ENCODE results near the gene MLIP.
"Not testable (repeated sequence)": the region's sequence is repeated elsewhere in the genome, so short reads cannot be mapped to it uniquely, and the experiment has no call there.

Gene MLIP

DNA sequence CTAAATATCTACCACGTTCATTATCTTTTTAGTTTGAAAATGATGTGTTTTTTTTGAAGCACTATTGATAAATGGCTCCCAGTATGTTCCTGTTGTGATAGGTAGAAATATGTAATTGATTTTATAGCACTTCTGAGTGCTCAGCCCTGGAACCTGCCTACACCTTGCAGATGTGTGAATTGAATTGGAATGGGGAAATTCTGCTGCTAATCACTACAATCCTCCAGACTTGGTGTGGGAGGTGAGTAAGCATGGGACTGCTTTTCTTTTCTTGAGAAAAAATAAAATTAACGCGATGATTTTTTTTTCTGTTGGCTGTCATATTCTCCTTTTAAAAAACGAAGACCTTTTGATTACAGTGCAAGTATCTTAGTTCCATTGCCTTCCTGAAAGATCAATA lies 37.1 kb upstream of the MLIP start:
- no peaks in the 10 kb centered on the region for H3K4me1 ChIP-seq (ENCODE audit: insufficient read depth, insufficient read length)
- no peaks in the 10 kb centered on the region for H3K36me3 ChIP-seq (ENCODE audit: insufficient read depth, insufficient read length, low read length)
- no peak overlapping the region for H3K9ac ChIP-seq (ENCODE audit: insufficient read length, low read depth)
- no peak for TF ChIP-seq SUZ12 (IDR thresholded peaks at IDR 0.05; ENCODE audit: extremely low read depth, insufficient read depth, insufficient read length)
- TF ChIP-seq ZNF274 (IDR thresholded peaks at IDR 0.05; ENCODE audit: low read depth, low read length), result no peak
- TF ChIP-seq YY1 (IDR thresholded peaks at IDR 0.05; ENCODE audit: insufficient read depth, insufficient read length), result no peak
- no peak for DNase-seq (ENCODE audit: low read depth, low spot score)
- no peaks in the 10 kb centered on the region for H3K9me3 ChIP-seq (ENCODE audit: insufficient read depth, low read length)
- no peak overlapping the region for H3K4me3 ChIP-seq (ENCODE audit: insufficient read length, low read depth)
- H3K27me3 ChIP-seq (ENCODE audit: insufficient read depth, insufficient read length), result no peaks in the 10 kb centered on the region

DNA sequence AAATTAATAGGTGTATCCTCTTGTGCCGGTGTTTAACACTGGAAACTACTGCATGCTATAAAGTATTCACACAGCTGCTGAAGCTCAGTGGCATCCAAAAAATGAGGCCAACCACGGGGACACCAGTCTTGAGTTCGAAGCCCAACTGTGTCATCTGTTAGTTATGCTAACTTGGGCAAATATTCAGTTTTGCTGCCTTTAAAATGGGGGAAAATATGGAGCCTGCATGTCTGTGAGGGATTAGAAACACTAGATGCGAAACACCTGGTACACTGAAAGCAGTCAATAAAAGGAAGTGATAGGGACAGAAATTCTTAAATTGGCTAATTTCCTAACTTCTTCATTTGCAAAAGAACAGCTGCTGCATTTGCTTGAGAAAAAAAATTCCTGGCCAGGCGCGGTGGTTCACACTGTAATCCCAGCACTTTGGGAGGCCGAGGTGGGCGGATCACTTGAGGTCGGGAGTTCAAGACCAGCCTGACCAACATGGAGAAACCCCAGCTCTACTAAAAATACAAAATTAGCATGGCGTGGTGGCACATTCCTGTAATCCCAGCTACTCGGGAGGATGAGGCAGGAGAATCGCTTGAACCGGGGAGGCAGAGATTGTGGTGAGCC lies 36.6 kb upstream of the MLIP start:
- Histone ChIP-seq H3K4me3 (ENCODE audit: insufficient read length, low read depth) (no peak overlapping the region), H3K4me1 (ENCODE audit: insufficient read depth, insufficient read length) (no peaks in the 10 kb centered on the region), H3K27me3 (ENCODE audit: insufficient read depth, insufficient read length) (no peaks in the 10 kb centered on the region), H3K36me3 (ENCODE audit: insufficient read depth, insufficient read length, low read length) (no peaks in the 10 kb centered on the region), H3K9ac (ENCODE audit: insufficient read length, low read depth) (no peak overlapping the region), H3K9me3 (ENCODE audit: insufficient read depth, low read length) (no peaks in the 10 kb centered on the region)
- TF ChIP-seq SUZ12 (IDR thresholded peaks at IDR 0.05; ENCODE audit: extremely low read depth, insufficient read depth, insufficient read length) (no peak), YY1 (IDR thresholded peaks at IDR 0.05; ENCODE audit: insufficient read depth, insufficient read length) (no peak)
- DNase-seq (ENCODE audit: low read depth, low spot score), result no peak

DNA sequence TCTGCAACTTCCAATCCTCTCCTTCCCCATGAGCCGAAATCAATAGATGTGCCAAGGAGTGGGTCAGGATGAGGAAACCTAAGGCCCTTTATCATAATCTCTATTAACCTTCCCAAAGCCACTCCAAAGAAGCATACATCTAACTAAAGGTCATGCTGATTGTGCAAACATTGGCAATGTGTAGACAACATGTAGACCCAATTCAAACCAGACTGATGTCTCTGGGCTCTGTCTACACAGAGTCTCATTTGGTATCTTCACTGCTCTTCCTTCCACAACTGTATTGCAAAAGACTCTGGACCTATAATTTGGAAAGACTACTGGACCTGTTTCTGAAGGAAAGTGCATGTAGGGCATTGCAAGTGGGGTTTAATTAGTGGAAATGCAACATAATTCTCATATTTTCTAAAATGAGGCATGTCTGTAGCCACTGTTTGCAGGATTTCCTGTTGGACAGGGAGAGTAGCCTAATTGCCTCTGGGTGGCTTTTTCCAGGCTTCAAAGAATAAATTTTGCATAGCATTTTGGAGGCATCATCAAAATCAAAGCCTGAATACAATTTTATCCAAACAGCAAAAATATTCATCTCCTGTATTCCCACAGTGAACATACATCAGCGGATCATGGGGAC lies 35.0 kb upstream of the MLIP start:
- no peak overlapping the region for H3K9ac ChIP-seq (ENCODE audit: insufficient read length, low read depth)
- no peaks in the 10 kb centered on the region for H3K4me1 ChIP-seq (ENCODE audit: insufficient read depth, insufficient read length)
- no peaks in the 10 kb centered on the region for H3K27me3 ChIP-seq (ENCODE audit: insufficient read depth, insufficient read length)
- H3K9me3 ChIP-seq (ENCODE audit: insufficient read depth, low read length), result no peaks in the 10 kb centered on the region
- TF ChIP-seq ZNF274 (IDR thresholded peaks at IDR 0.05; ENCODE audit: low read depth, low read length), result no peak
- no peak for TF ChIP-seq YY1 (IDR thresholded peaks at IDR 0.05; ENCODE audit: insufficient read depth, insufficient read length)
- DNase-seq (ENCODE audit: low read depth, low spot score), result no peak
- H3K36me3 ChIP-seq (ENCODE audit: insufficient read depth, insufficient read length, low read length), result no peaks in the 10 kb centered on the region
- H3K4me3 ChIP-seq (ENCODE audit: insufficient read length, low read depth), result no peak overlapping the region

DNA sequence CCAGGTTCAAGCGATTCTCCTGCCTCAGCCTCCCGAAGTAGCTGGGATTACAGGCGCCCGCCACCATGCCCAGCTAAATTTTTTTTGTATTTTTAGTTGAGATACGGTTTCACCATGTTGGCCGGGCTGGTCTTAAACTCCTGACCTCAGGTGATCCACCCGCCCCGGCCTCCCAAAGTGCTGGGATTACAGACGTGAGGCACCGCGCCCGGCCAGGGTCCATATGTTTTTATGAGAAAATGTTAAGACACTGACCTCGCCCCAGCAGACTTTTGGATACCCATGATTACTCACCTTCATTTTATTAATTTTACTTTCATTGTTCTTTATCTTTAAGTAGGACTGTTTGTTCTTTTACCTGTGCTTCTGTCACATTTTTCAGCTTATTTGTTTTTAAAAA lies 29.7 kb upstream of the MLIP start:
- not testable (repeated sequence) for H3K4me1 ChIP-seq (ENCODE audit: insufficient read depth, insufficient read length); H3K9ac ChIP-seq (ENCODE audit: insufficient read length, low read depth); H3K27me3 ChIP-seq (ENCODE audit: insufficient read depth, insufficient read length); H3K36me3 ChIP-seq (ENCODE audit: insufficient read depth, insufficient read length, low read length); H3K9me3 ChIP-seq (ENCODE audit: insufficient read depth, low read length); H3K4me3 ChIP-seq (ENCODE audit: insufficient read length, low read depth); DNase-seq (ENCODE audit: low read depth, low spot score)

DNA sequence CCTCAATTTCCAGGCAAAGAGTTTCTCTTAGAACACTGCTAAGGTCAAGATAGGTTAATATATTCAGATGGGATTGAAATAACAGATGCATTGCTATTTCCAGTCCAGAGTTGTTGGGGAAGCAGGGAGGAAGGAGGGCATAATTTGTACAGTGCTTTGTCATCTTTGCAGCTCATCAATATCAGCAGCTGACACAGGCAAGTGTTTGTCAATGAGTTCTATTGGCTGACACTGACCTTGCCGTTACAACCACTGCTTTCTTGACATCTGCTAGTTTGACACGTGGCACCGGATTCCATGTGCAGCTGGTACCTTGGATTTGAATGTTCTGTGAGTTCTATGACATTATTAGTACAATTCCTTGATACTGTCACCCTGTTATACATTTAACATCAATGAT lies 28.0 kb upstream of the MLIP start:
- H3K9me3 ChIP-seq (ENCODE audit: insufficient read depth, low read length), result no peaks in the 10 kb centered on the region
- DNase-seq (ENCODE audit: low read depth, low spot score), result no peak
- no peak for TF ChIP-seq SUZ12 (IDR thresholded peaks at IDR 0.05; ENCODE audit: extremely low read depth, insufficient read depth, insufficient read length)

DNA sequence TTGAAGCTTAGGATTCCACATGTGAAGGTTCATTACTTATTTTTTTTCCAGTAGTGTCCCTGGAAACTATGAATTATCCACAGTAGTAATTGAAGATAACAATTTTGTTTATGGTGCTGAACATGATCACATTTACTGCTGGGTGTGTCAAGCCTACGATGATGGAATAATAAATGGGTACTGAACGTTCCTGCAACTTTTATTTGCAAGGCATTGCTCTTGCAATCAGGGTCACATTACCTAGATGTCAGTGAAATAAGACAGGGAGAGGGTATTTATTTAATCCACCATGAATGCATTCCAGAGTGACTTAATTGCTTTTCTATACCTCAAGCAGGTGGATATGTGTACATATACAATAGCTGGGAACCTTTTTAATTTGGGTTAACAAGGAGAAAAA lies 27.0 kb upstream of the MLIP start:
- TF ChIP-seq YY1 (IDR thresholded peaks at IDR 0.05; ENCODE audit: insufficient read depth, insufficient read length) (no peak), ZNF274 (IDR thresholded peaks at IDR 0.05; ENCODE audit: low read depth, low read length) (no peak), SUZ12 (IDR thresholded peaks at IDR 0.05; ENCODE audit: extremely low read depth, insufficient read depth, insufficient read length) (no peak)
- no peak overlapping the region for H3K9ac ChIP-seq (ENCODE audit: insufficient read length, low read depth)
- no peaks in the 10 kb centered on the region for H3K27me3 ChIP-seq (ENCODE audit: insufficient read depth, insufficient read length)
- H3K36me3 ChIP-seq (ENCODE audit: insufficient read depth, insufficient read length, low read length), result no peaks in the 10 kb centered on the region
- H3K4me3 ChIP-seq (ENCODE audit: insufficient read length, low read depth), result no peak overlapping the region
- no peak for DNase-seq (ENCODE audit: low read depth, low spot score)
- H3K4me1 ChIP-seq (ENCODE audit: insufficient read depth, insufficient read length), result no peaks in the 10 kb centered on the region
- no peaks in the 10 kb centered on the region for H3K9me3 ChIP-seq (ENCODE audit: insufficient read depth, low read length)

More for the DNA sequence above, 28.0 kb upstream of the MLIP start:
- Histone ChIP-seq H3K4me1 (ENCODE audit: insufficient read depth, insufficient read length) (no peaks in the 10 kb centered on the region), H3K4me3 (ENCODE audit: insufficient read length, low read depth) (no peak overlapping the region), H3K27me3 (ENCODE audit: insufficient read depth, insufficient read length) (no peaks in the 10 kb centered on the region), H3K36me3 (ENCODE audit: insufficient read depth, insufficient read length, low read length) (no peaks in the 10 kb centered on the region), H3K9ac (ENCODE audit: insufficient read length, low read depth) (no peak overlapping the region)

DNA sequence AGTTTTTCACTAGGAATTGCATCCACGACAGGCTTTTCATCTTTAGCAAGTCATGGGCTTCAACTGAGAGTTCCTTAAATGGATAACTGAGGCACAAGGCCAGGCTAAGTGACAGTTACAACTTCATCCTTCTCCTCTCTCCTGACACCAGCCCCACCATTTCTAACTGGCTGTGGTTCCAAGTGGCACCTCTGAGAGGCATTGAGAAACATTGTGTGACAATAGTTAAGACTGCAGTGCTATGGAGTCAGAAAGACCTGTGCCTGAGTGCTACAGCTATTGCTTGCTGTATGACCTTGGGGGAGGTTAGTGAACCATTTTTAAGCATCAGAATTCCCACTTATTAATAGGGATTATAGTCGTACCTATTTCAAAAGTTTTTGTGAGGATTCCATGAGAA lies 26.2 kb upstream of the MLIP start:
- no peak for DNase-seq (ENCODE audit: low read depth, low spot score)
- no peak overlapping the region for H3K4me3 ChIP-seq (ENCODE audit: insufficient read length, low read depth)
- no peaks in the 10 kb centered on the region for H3K27me3 ChIP-seq (ENCODE audit: insufficient read depth, insufficient read length)
- no peaks in the 10 kb centered on the region for H3K9me3 ChIP-seq (ENCODE audit: insufficient read depth, low read length)
- H3K4me1 ChIP-seq (ENCODE audit: insufficient read depth, insufficient read length), result no peaks in the 10 kb centered on the region
- H3K9ac ChIP-seq (ENCODE audit: insufficient read length, low read depth), result no peak overlapping the region
- TF ChIP-seq YY1 (IDR thresholded peaks at IDR 0.05; ENCODE audit: insufficient read depth, insufficient read length), result no peak
- no peak for TF ChIP-seq SUZ12 (IDR thresholded peaks at IDR 0.05; ENCODE audit: extremely low read depth, insufficient read depth, insufficient read length)
- TF ChIP-seq ZNF274 (IDR thresholded peaks at IDR 0.05; ENCODE audit: low read depth, low read length), result no peak
- H3K36me3 ChIP-seq (ENCODE audit: insufficient read depth, insufficient read length, low read length), result no peaks in the 10 kb centered on the region

DNA sequence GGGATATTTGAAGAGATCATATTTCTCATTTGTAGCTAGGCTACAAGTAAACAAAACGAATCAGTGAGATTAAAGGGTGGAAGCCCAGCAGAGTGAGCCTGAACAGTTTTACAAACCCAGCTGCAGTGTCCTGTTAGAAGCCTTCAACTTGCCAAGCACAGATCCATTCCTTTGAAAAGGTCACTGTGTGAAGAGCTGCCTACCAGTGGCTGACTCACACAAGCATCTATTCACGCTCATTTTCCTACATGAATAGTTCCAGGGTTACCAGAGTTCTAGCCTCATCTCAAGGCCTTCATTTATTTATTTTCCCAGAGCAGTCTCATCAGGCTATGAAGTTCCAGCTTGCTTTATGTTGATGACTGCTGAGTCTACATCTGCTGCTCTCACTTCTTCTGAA lies 25.7 kb upstream of the MLIP start:
- no peaks in the 10 kb centered on the region for H3K4me1 ChIP-seq (ENCODE audit: insufficient read depth, insufficient read length)
- H3K27me3 ChIP-seq (ENCODE audit: insufficient read depth, insufficient read length), result no peaks in the 10 kb centered on the region
- no peaks in the 10 kb centered on the region for H3K36me3 ChIP-seq (ENCODE audit: insufficient read depth, insufficient read length, low read length)
- no peak for DNase-seq (ENCODE audit: low read depth, low spot score)
- H3K9me3 ChIP-seq (ENCODE audit: insufficient read depth, low read length), result no peaks in the 10 kb centered on the region
- H3K4me3 ChIP-seq (ENCODE audit: insufficient read length, low read depth), result no peak overlapping the region
- TF ChIP-seq YY1 (IDR thresholded peaks at IDR 0.05; ENCODE audit: insufficient read depth, insufficient read length) (no peak), SUZ12 (IDR thresholded peaks at IDR 0.05; ENCODE audit: extremely low read depth, insufficient read depth, insufficient read length) (no peak), ZNF274 (IDR thresholded peaks at IDR 0.05; ENCODE audit: low read depth, low read length) (no peak)
- H3K9ac ChIP-seq (ENCODE audit: insufficient read length, low read depth), result no peak overlapping the region
